ENCODE data around the gene STXBP6. TPM values are rescaled to one million over a fixed set of nuclear protein-coding genes. Genes with fewer than 3 reads are reported as not detected.

STXBP6 gene
- total and polyA plus RNA-seq, 2 experiments from 2014 or later, result 19.7 to 29.0 TPM

- TF ChIP-seq ETS1 (IDR thresholded peaks at IDR 0.05) (no peak), POLR2AphosphoS5 (IDR thresholded peaks at IDR 0.05; ENCODE audit: low read depth) (no peak), CTCF (conservative IDR thresholded peaks at IDR 0.05; ENCODE audit: low read depth in 2 of 2) (no peak), JUNB (IDR thresholded peaks at IDR 0.05; ENCODE audit: unreplicated experiment) (no peak), EZH2 (IDR thresholded peaks at IDR 0.05; ENCODE audit: low read depth, unreplicated experiment) (no peak), NANOG (IDR thresholded peaks at IDR 0.05; ENCODE audit: borderline replicate concordance) (no peak), CREB1 (CRISPR knock-in tag; IDR thresholded peaks at IDR 0.05; ENCODE audit: low read depth) (no peak)
Observed at GRCh38 chr14:24851837-24852236, 198.1 kb downstream of the STXBP6 start (continued).

- ATAC-seq (no peak), DNase-seq (ENCODE audit: low spot score) (no peak)
- peaks cover 29% of the 10 kb centered on the region for H3K4me1 Mint-ChIP-seq
- no peak overlapping the region; the same call in 1 of the 2 replicates for H3K27ac Mint-ChIP-seq
- Histone ChIP-seq H4K20me1 (replicated peaks; ENCODE audit: insufficient read depth) (no peaks in the 10 kb centered on the region), H2AFZ (no peak overlapping the region), H3K4me2 (0 out of 2 replicates have a peak overlapping the region, but pooled peaks have one; percentile 30), H3K4me1 (ENCODE audit: insufficient read depth) (peaks cover 18% of the 10 kb centered on the region), H3K27me3 (ENCODE audit: insufficient read depth) (no peaks in the 10 kb centered on the region), H3K36me3 (ENCODE audit: insufficient read depth) (no peaks in the 10 kb centered on the region), H3K9me2 (ENCODE audit: insufficient read depth) (no peaks in the 10 kb centered on the region), H3F3A (replicated peaks; ENCODE audit: low read depth) (no peaks in the 10 kb centered on the region), H3K27ac (ENCODE audit: low read depth) (no peak overlapping the region), H3K79me2 (replicated peaks; ENCODE audit: insufficient read depth) (no peaks in the 10 kb centered on the region), H3K4me3 (no peak overlapping the region)
- no peaks in the 10 kb centered on the region for H3K9me3 Mint-ChIP-seq
- no peak overlapping the region for H3K4me3 Mint-ChIP-seq
- no peaks in the 10 kb centered on the region for H3K36me3 Mint-ChIP-seq (ENCODE audit: low read depth)
- H3K27me3 Mint-ChIP-seq (ENCODE audit: insufficient read depth, low read depth, poor library complexity), result peaks cover 3% of the 10 kb centered on the region
- no peak for TF ChIP-seq EZH2 (IDR thresholded peaks at IDR 0.05; ENCODE audit: low read depth, unreplicated experiment)
- TF ChIP-seq ZNF462 (CRISPR knock-in tag; IDR thresholded peaks at IDR 0.05), result no peak
- TF ChIP-seq ZNF331 (CRISPR knock-in tag; IDR thresholded peaks at IDR 0.05; ENCODE audit: low read depth), result no peak
- TF ChIP-seq REST (IDR thresholded peaks at IDR 0.05; ENCODE audit: unreplicated experiment), result no peak
- no peak for TF ChIP-seq ZNF114 (CRISPR knock-in tag; IDR thresholded peaks at IDR 0.05)
- no peak for TF ChIP-seq ETS1 (IDR thresholded peaks at IDR 0.05)
- no peak for TF ChIP-seq POLR2AphosphoS5 (IDR thresholded peaks at IDR 0.05; ENCODE audit: low read depth)
- TF ChIP-seq STAT1 (IDR thresholded peaks at IDR 0.05; ENCODE audit: unreplicated experiment), result no peak
Observed at GRCh38 chr14:24851406-24851805, 198.5 kb downstream of the STXBP6 start.

Data from GM23338 (cell line).